HEK293 (cell line): ENCODE results near the gene KCNMA1.

Source experiments
- CTCF ChIA-PET: fragments of 350-600 bp; formaldehyde crosslinking; extraction: SDS; loops from one replicate; lab custom pipeline; 2021; ENCODE audit warnings: antibody characterized with exemption; lab: Yijun Ruan, JAX
- POLR2A ChIA-PET: fragments of 300-600 bp; formaldehyde crosslinking; extraction: SDS; loops from one replicate; lab custom pipeline; 2020; ENCODE audit warnings: antibody characterized with exemption, inconsistent platforms; lab: Yijun Ruan, JAX
- H3K27ac ChIP-seq: fragments of 200-500 bp; sonication (Bioruptor generic); 2 replicates; pipeline ENCODE4 v1.5.1; 2014; ENCODE audit warnings: low read depth, low read length, control low read depth, inconsistent platforms; ENCODE audit errors: extremely low read depth
- H3K36me3 ChIP-seq, 2 experiments: fragments of 200-500 bp in 1 of 2; sonication (Bioruptor generic) in 1 of 2; 1 replicate in 1 of 2; 2 replicates in 1 of 2; pipeline ENCODE4 v1.5.1; 2014 to 2017; ENCODE audit warnings: inconsistent platforms in 2 of 2, low read length in 2 of 2; ENCODE audit not compliant: control insufficient read depth in 2 of 2, insufficient read depth in 1 of 2
- H3K4me1 ChIP-seq: fragments of 200-500 bp; sonication (Bioruptor generic); 2 replicates; pipeline ENCODE4 v1.5.1; 2014; ENCODE audit warnings: mild to moderate bottlenecking, low read length, inconsistent platforms; ENCODE audit not compliant: control insufficient read depth, insufficient read depth
- H3K4me3 ChIP-seq: 2 replicates; pipeline ENCODE4 v1.5.1; 2011; ENCODE audit warnings: low read depth, mild to moderate bottlenecking, control low read depth, low read length, moderate library complexity
- H3K9me3 ChIP-seq: fragments of 200-500 bp; sonication (Bioruptor generic); 2 replicates; pipeline ENCODE4 v1.5.1; 2014; ENCODE audit warnings: low read depth, low read length, inconsistent platforms; ENCODE audit not compliant: control insufficient read depth, insufficient read depth
- EGR2 ChIP-seq: fragments of 450-650 bp; formaldehyde crosslinking; IDR thresholded peaks from 2 replicates; pipeline ENCODE4 v1.5.1; 2016; ENCODE audit warnings: low read depth, missing biosample characterization, missing genetic modification characterization
- FEZF1 ChIP-seq: fragments of 450-650 bp; formaldehyde crosslinking; IDR thresholded peaks from 2 replicates; pipeline ENCODE4 v1.5.1; 2016; ENCODE audit warnings: missing biosample characterization, missing genetic modification characterization
- GLI4 ChIP-seq: fragments of 450-650 bp; formaldehyde crosslinking; IDR thresholded peaks from 2 replicates; pipeline ENCODE4 v1.5.1; 2016; ENCODE audit warnings: missing biosample characterization, missing genetic modification characterization
- GLIS2 ChIP-seq: fragments of 450-650 bp; formaldehyde crosslinking; IDR thresholded peaks from 2 replicates; pipeline ENCODE4 v1.5.1; 2016; ENCODE audit warnings: missing biosample characterization, missing genetic modification characterization
- KLF7 ChIP-seq: fragments of 450-650 bp; formaldehyde crosslinking; IDR thresholded peaks from 2 replicates; pipeline ENCODE4 v1.5.1; 2016; ENCODE audit warnings: missing biosample characterization, missing genetic modification characterization, borderline replicate concordance
- KLF9 ChIP-seq: fragments of 450-650 bp; formaldehyde crosslinking; IDR thresholded peaks from 2 replicates; pipeline ENCODE4 v1.5.1; 2016; ENCODE audit warnings: missing biosample characterization, missing genetic modification characterization, low read depth
- SALL2 ChIP-seq: fragments of 450-650 bp; formaldehyde crosslinking; IDR thresholded peaks from 2 replicates; pipeline ENCODE4 v1.5.0; 2017; ENCODE audit warnings: missing biosample characterization, mild to moderate bottlenecking, missing genetic modification characterization, borderline replicate concordance
- WT1 ChIP-seq: fragments of 450-650 bp; formaldehyde crosslinking; IDR thresholded peaks from 2 replicates; pipeline ENCODE4 v1.5.1; 2016; ENCODE audit warnings: missing biosample characterization, missing genetic modification characterization
- ZEB2 ChIP-seq: fragments of 450-650 bp; formaldehyde crosslinking; IDR thresholded peaks from 2 replicates; pipeline ENCODE4 v1.5.1; 2016; ENCODE audit warnings: missing biosample characterization, missing genetic modification characterization
- ZFP41 ChIP-seq: fragments of 450-650 bp; formaldehyde crosslinking; IDR thresholded peaks from 2 replicates; pipeline ENCODE4 v1.5.1; 2016; ENCODE audit warnings: missing biosample characterization, missing genetic modification characterization, borderline replicate concordance
- ZNF112 ChIP-seq: fragments of 450-650 bp; formaldehyde crosslinking; IDR thresholded peaks from 2 replicates; pipeline ENCODE4 v1.5.0; 2017; ENCODE audit warnings: missing biosample characterization, missing genetic modification characterization
- ZNF121 ChIP-seq: fragments of 450-650 bp; formaldehyde crosslinking; IDR thresholded peaks from 2 replicates; pipeline ENCODE4 v1.5.1; 2016; ENCODE audit warnings: missing biosample characterization, missing genetic modification characterization
- ZNF146 ChIP-seq: fragments of 450-650 bp; formaldehyde crosslinking; IDR thresholded peaks from 2 replicates; pipeline ENCODE4 v1.5.1; 2016; ENCODE audit warnings: missing biosample characterization, missing genetic modification characterization
- ZNF211 ChIP-seq: fragments of 450-650 bp; formaldehyde crosslinking; IDR thresholded peaks from 2 replicates; pipeline ENCODE4 v1.5.1; 2016; ENCODE audit warnings: low read depth, missing biosample characterization, missing genetic modification characterization
- ZNF214 ChIP-seq: fragments of 450-650 bp; formaldehyde crosslinking; IDR thresholded peaks from 2 replicates; pipeline ENCODE4 v1.5.1; 2017; ENCODE audit warnings: missing biosample characterization, mild to moderate bottlenecking, missing genetic modification characterization, borderline replicate concordance
- ZNF266 ChIP-seq: fragments of 450-650 bp; formaldehyde crosslinking; IDR thresholded peaks from 2 replicates; pipeline ENCODE4 v1.5.1; 2016; ENCODE audit warnings: missing biosample characterization, missing genetic modification characterization, low read depth
- ZNF311 ChIP-seq: fragments of 450-650 bp; formaldehyde crosslinking; IDR thresholded peaks from 2 replicates; pipeline ENCODE4 v1.5.1; 2017; ENCODE audit warnings: missing biosample characterization, missing genetic modification characterization, borderline replicate concordance
- ZNF549 ChIP-seq: fragments of 450-650 bp; IDR thresholded peaks from 2 replicates; pipeline ENCODE4 v1.5.1; 2018; ENCODE audit warnings: missing biosample characterization, missing genetic modification characterization, mild to moderate bottlenecking, inconsistent platforms, moderate library complexity
- ZNF561 ChIP-seq: fragments of 450-650 bp; IDR thresholded peaks from 2 replicates; pipeline ENCODE4 v1.5.1; 2018; ENCODE audit warnings: missing biosample characterization, missing genetic modification characterization, borderline replicate concordance
- ZNF610 ChIP-seq: fragments of 450-650 bp; formaldehyde crosslinking; IDR thresholded peaks from 2 replicates; pipeline ENCODE4 v1.5.1; 2016; ENCODE audit warnings: missing biosample characterization, missing genetic modification characterization, borderline replicate concordance
- ZNF623 ChIP-seq: fragments of 450-650 bp; formaldehyde crosslinking; IDR thresholded peaks from 2 replicates; pipeline ENCODE4 v1.5.1; 2016; ENCODE audit warnings: missing biosample characterization, missing genetic modification characterization
- ZNF624 ChIP-seq: fragments of 450-650 bp; formaldehyde crosslinking; IDR thresholded peaks from 2 replicates; pipeline ENCODE4 v1.5.1; 2017; ENCODE audit warnings: missing biosample characterization, missing genetic modification characterization
- ZNF677 ChIP-seq: fragments of 450-650 bp; IDR thresholded peaks from 2 replicates; pipeline ENCODE4 v1.5.0; 2018; ENCODE audit warnings: missing biosample characterization, mild to moderate bottlenecking, missing genetic modification characterization, moderate library complexity
- ZNF837 ChIP-seq: fragments of 450-650 bp; formaldehyde crosslinking; IDR thresholded peaks from 2 replicates; pipeline ENCODE4 v1.5.1; 2016; ENCODE audit warnings: missing biosample characterization, missing genetic modification characterization
- ZNF843 ChIP-seq: fragments of 450-650 bp; formaldehyde crosslinking; IDR thresholded peaks from 2 replicates; pipeline ENCODE4 v1.5.1; 2016; ENCODE audit warnings: missing biosample characterization, missing genetic modification characterization
- ZSCAN23 ChIP-seq: fragments of 450-650 bp; formaldehyde crosslinking; IDR thresholded peaks from 2 replicates; pipeline ENCODE4 v1.5.1; 2016; ENCODE audit warnings: missing biosample characterization, missing genetic modification characterization
- TF ChIP-seq, protein P1 (sequence below): fragments of 450-650 bp; formaldehyde crosslinking; IDR thresholded peaks from 2 replicates; pipeline ENCODE4 v1.5.1; 2016; ENCODE audit warnings: missing biosample characterization, missing genetic modification characterization, borderline replicate concordance

Gene KCNMA1

DNA sequence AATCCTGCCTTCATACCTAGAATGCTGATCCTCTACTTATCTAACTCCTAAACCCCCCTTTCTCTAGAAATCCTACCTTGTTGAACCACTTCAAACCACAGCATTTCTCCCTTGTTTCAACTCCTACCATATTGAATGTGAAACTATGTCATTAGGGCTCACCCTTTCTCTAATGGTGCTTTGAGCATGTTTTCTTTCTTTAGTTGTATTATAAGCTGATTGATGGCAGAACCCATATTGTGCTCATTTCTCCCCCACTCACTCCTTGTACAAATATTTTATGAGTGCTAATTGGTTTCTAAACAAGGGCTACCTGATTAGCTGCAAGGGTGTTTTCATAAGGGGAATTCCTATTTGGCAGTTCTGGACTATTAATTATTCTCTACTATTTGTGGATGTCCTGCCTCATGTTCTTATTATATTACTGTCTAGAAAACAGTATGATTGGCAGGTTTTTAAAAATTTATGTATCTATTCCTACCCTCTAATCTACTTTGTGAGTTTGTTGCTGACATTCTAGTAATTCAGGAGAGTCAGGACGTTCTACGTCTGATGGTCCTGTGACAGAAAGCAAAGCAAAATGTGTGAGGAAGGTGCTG lies 765.8 kb downstream of the KCNMA1 start:
- Histone ChIP-seq H3K4me3 (no peak overlapping the region), H3K36me3 (no peaks in the 10 kb centered on the region), H3K27ac (no peak overlapping the region), H3K9me3 (no peaks in the 10 kb centered on the region), H3K4me1 (no peaks in the 10 kb centered on the region)
- POLR2A ChIA-PET = no interaction called here
- TF ChIP-seq ZEB2 (tag by site-specific recombination) = no peak
- no peak for TF ChIP-seq ZNF121 (tag by site-specific recombination)
- TF ChIP-seq GLIS2 (tag by site-specific recombination) = no peak
- TF ChIP-seq KLF7 = no peak
- no peak for TF ChIP-seq ZNF311 (tag by site-specific recombination)
- no peak for TF ChIP-seq KLF9 (tag by site-specific recombination)
- TF ChIP-seq WT1 = no peak
- TF ChIP-seq ZNF549 = no peak
- TF ChIP-seq ZSCAN23 = no peak
- TF ChIP-seq FEZF1 = no peak
- CTCF ChIA-PET = no interaction called here

DNA sequence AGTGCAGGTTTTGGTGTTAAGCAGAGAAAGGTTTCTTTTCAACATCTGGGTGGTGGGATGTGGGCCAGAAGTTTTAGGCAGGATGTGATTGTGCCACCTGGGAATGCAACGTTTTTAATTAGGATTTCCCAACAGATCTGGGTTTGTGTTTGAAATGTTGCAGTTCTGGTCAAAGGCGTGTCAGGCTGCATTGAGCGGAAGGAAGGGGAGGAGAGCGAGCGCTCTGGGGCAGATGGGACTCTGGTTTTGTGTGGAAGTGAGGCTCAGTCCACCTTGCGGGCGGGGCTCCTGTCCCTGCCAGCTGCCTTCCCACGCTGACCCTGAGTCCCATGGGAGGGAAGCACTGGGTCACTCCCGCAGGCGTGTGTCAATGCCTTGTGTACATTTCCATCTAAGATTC lies 767.7 kb downstream of the KCNMA1 start:
- no peaks in the 10 kb centered on the region for H3K9me3 ChIP-seq
- no peak overlapping the region for H3K4me3 ChIP-seq
- no peak overlapping the region for H3K27ac ChIP-seq
- H3K4me1 ChIP-seq = no peaks in the 10 kb centered on the region
- no peaks in the 10 kb centered on the region for H3K36me3 ChIP-seq
- CTCF ChIA-PET = no interaction called here
- TF ChIP-seq EGR2 (tag by site-specific recombination) (no peak), GLI4 (tag by site-specific recombination) (no peak), SALL2 (tag by site-specific recombination) (no peak), ZNF561 (no peak), ZEB2 (tag by site-specific recombination) (no peak), ZNF211 (tag by site-specific recombination) (no peak), ZNF610 (tag by site-specific recombination) (no peak), ZNF624 (tag by site-specific recombination) (no peak), ZNF677 (tag by site-specific recombination) (no peak), ZFP41 (tag by site-specific recombination) (no peak), ZNF623 (tag by site-specific recombination) (no peak), ZNF266 (tag by site-specific recombination) (no peak), ZNF843 (no peak), ZNF112 (tag by site-specific recombination) (no peak), ZNF214 (no peak), ZNF837 (tag by site-specific recombination) (no peak), ZNF146 (no peak)
- TF ChIP-seq, protein P1, sequence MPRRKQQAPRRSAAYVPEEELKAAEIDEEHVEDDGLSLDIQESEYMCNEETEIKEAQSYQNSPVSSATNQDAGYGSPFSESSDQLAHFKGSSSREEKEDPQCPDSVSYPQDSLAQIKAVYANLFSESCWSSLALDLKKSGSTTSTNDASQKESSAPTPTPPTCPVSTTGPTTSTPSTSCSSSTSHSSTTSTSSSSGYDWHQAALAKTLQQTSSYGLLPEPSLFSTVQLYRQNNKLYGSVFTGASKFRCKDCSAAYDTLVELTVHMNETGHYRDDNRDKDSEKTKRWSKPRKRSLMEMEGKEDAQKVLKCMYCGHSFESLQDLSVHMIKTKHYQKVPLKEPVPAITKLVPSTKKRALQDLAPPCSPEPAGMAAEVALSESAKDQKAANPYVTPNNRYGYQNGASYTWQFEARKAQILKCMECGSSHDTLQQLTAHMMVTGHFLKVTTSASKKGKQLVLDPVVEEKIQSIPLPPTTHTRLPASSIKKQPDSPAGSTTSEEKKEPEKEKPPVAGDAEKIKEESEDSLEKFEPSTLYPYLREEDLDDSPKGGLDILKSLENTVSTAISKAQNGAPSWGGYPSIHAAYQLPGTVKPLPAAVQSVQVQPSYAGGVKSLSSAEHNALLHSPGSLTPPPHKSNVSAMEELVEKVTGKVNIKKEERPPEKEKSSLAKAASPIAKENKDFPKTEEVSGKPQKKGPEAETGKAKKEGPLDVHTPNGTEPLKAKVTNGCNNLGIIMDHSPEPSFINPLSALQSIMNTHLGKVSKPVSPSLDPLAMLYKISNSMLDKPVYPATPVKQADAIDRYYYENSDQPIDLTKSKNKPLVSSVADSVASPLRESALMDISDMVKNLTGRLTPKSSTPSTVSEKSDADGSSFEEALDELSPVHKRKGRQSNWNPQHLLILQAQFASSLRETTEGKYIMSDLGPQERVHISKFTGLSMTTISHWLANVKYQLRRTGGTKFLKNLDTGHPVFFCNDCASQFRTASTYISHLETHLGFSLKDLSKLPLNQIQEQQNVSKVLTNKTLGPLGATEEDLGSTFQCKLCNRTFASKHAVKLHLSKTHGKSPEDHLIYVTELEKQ (tag by site-specific recombination) = no peak
- POLR2A ChIA-PET = no interaction called here
